Fibroblast of peridontal ligament (primary cell): ENCODE measurements around the gene KCTD7.
"Not testable (repeated sequence)": the region's sequence is repeated elsewhere in the genome, so short reads cannot be mapped to it uniquely, and the experiment has no call there.

Experiments used
- DNase-seq: peaks from one replicate; pipeline ENCODE4 v3.0.0-alpha.2; 2010; ENCODE audit errors: extremely low read depth

The KCTD7 gene

DNA sequence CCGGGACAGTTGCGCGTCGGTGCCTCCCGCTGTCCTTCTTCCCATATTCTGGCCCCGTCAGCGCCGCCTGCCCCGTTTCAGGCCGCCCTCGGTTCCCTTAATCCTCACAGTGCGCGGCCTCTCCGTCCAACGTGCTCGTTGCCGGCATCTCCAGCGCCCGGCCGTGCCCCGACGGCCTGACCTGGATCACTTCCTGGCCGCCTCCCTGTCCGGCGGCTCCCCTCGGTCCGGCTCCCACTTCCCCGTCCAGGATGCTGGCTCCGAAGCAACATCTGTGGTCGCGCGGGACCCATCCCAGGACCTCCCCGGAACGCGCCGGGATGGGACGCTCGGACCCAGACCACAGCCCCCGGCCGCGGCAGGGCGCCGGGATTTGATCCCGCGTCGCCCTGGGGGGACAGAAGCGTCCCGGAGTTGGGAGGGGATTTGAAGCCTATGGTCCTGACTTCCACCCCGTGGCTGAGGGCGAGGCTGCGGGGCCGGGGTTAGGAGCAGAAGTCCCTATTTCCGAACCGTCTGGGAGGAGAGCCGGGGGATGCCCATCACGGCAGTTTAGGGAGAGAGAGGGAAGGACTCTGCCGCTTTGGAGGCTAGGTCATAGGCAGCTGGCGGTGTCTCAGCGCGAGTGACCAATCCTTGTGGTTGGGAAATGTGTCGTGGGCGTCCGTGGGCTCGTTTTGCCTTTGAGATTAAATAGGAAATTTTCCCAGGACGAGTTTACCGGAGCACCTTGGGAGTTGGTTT lies 53.8 kb downstream of the KCTD7 start:
- peak; percentile 30 for DNase-seq

DNA sequence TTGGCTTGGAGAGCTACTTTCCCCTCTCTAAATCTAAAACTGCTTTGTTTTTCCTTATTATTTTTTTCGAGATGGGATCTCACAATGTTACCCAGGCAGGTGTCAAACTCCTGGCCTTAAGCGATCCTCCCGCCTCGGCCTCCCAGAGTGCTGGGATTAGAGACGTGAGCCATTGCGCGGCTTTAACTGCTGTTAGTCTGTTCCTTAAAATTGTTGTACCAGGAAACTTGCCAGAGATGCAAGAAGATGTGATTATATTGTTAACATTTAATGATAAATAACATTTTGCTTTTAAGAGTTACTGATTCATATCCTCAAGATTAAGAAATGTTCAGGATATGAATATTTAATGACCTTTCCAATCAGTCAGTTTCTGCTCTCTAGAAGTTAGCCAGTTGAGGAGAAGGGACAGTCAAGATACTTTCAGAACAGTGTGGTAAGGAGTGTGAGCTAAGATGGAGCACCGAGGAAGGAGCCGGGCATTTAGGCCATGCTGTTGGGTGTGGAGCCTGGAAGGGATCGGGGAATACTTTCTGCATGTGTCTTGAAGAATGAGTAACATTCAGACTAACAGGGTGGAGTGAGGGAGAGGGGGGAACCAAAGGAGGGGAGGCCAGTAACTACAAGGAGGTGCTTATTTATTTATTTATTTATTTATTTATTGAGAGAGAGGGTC lies 54.6 kb downstream of the KCTD7 start:
- DNase-seq = peak; percentile 59

DNA sequence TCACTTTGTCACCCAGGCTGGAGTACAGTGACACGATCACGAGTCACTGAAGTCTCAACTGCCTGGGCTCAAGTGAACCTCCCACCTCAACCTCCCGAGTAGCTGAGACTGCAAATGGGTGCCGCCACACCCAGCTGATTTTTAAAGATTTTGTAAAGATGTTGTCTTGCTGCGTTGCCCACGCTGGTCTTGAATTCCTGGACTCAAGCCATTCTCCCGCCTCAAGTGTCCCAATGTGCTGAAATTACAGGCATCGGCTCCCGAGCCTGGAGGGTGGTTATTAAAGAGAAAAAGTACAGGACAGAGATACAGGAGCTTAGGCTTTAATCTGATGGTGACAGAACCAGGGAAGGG lies 55.1 kb downstream of the KCTD7 start:
- DNase-seq = peak; percentile 17

DNA sequence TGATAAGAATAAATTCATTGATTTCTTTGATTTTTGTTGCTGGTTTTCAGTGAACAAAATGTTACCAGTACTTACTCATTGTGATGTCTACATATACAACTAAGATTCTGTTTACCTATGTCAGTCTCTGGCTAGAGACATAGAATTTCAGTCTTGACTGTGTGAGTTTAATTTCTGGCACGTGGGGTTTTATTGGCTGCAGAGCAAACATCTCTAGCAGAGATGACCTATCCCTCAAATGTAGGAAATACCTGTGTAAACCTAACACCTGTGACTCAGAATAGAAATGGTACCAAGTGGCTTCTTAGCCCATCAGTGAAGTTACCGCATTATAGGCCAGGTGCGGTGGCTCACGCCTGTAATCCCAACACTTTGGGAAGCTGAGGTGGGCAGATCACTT lies 57.0 kb downstream of the KCTD7 start:
- DNase-seq = not testable (repeated sequence)

DNA sequence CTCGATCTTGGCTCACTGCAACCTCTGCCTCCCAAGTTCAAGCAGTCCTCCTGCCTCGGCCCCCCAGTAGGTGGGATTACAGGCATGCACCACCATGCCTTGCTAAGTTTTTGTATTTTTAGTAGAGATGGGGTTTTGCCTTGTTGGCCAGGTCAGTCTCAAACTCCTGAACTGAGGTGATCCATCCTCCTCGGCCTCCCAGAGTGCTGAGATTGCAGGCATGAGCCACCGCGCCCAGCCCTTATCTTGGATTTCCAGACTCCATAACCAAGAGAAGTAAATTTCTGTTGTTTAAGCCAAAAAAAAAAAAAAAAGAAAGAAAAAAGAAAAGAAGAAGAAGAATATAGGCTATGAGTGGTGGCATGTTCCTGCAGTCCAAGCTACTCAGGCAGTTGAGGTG lies 58.5 kb downstream of the KCTD7 start:
- no peak for DNase-seq

DNA sequence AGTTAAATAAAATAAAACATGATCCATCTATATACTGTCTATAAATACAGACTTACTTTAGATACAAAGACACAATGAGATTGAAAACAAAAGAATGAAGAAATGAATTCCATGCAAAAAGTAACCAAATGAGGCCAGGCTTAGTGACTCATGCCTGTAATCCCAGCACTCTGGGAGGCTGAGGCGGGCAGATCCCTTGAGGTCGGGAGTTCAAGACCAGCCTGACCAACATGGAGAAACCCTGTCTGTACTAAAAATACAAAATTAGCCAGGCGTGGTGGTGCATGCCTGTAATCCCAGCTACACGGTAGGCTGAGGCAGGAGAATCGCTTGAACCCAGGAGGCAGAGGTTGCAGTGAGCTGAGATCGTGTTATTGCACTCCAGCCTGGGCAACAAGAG lies 59.0 kb downstream of the KCTD7 start:
- DNase-seq = not testable (repeated sequence)

DNA sequence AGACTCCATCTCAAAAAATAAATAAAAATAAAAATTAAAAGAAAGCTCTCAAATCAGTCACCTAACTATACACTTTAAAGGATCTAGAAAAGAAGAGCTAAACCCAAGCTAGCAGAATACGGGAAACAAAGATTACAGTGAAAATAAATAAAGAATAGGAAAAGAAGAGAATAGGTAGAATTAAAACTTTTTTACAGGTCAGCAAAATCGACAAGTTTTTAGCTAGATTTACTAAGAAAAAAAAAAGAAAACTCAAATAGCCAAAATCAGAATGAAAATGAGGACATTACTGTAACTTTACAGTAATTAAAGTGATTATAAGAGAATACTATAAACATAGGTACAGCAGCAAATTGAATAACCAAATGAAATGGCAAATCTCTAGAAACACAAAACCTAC lies 60.4 kb downstream of the KCTD7 start:
- no peak for DNase-seq

DNA sequence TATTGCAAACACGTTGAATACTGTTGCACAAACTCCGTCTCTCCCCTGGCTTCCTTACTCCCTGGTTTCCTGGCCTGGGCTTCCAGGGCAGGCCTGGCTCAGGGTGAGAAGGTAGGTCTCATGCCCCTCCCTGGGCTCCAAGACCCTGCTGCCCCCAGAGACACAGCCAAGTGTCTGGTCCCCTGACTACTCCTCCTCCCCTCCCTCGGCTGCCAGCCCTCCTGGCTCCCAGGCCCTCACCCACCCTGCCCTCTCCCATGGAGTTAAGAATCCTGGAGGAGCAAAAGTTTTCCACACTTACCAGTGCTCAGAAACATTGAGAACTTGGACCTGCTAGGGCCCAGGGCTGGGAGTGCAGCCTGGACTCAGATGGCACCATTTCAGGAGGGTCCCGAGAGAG lies 64.7 kb downstream of the KCTD7 start:
- DNase-seq = no peak
